T-helper 22 cell (primary cell): Measurements from ENCODE around the gene EBF3.

Experiments
- DNase-seq: peaks from one replicate; pipeline ENCODE4 v3.0.0-alpha.2; 2020; ENCODE audit warnings: low read depth

EBF3 gene

DNA sequence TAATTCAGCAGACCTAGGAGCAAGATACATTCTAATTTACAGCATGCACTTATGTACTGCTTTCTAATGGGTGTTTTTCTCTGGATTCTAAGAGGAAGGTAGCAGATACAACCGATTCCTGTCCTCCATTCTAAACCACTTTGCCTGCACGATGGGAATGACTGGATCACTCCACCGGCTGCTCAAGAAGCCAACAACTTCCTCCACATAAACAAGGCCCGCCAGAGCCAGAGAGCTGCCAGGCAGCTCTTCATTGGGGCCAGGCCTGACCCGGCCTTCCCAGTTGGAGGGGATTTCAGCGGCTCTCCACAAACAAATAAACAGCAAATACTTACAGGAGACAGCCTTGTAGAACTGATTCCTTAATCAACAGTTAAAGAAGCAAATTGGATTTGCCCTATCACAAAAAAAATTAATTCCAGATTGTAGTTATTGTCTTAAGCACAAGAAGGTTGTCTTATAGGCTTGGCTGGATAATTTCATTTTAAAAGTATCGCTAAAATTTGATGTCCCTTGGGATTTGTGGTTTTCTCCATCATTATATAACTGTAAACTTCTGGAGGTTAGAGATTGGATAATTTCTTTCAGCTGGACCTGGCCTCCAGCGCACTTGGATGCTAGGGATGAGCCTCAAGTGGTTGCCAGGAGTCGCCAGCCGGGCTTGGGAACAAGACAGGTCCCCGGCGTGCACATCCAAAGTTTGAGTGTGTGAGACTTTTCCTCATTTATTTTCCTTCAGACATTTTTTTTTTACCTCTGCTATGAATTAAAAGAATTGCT is 20.9 kb downstream of the EBF3 start:
- no peak for DNase-seq

GRCh38 chr10:129942391-129942790 is 21.7 kb downstream of the EBF3 start:
- DNase-seq = no peak

- no peak for DNase-seq
These were observed 22.1 kb downstream of the EBF3 start for GRCh38 chr10:129942019-129942277.

DNA sequence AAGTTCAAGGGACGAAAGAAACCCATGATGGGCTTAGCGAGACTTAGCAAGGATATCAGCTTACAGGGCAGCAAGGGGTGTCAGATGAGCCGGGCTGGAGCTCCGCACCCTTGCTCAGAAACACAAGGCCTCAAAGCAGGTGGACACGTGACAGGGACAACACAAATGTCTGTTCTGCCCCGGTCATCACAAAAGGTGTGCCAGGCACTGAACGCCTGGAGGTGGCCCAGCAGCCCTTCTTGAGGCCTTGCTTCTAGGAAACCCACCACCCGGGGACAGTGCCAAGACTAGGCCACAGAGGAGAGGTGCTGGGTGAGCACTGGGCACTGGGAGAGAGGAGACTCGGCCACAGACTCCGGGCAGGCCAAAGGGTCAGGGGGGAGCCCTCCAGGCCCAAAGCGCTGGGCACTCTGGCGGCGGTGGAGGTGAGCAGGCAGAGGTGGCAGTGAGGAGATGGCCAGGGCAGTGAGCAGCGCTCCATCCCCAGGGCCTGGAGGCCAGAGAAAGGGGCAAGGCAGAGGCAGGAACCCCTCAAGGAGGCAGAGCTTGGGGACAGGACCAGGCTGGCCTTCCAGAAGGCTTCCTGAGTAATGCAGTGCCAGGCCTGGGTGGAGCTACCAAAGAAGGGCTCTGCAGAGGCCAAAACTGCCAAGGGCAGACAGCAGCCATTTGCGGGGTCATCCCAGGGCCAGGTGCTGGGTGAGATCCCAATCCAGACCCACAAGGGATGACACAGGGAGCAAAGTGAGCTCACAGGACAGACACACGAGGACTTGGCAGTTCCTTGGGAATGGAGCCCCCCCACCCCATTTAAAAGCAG is 22.7 kb downstream of the EBF3 start:
- no peak for DNase-seq

DNA sequence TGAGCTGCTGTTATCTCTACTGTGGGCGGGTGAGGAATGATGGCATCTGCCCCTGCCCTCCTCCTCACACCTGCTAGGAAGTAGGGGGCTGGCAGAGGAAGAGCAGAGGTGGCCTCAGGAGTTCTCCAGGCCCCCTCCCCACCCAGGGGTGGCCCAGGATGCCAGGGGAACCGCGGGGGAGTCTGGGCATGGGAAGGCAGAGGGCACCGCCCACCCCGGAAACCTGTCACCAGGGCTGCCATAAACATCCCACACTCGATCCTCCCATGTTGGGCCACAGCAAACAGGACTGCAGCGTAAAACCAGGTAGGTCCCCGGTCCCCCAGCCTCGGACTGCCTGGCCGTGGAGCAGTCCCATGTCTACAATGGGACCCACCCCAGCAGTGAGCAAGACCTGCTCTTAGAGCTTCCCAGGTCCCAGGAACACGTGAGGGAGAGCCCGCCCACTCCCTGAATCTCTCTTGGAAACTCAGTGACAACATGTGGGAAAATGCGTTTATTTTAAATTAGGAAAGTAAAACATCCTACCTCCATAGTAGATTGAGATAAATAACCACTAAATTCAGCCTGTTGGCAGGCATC is 23.4 kb downstream of the EBF3 start:
- no peak for DNase-seq

GRCh38 chr10:129939416-129940275 is 24.4 kb downstream of the EBF3 start:
- no peak for DNase-seq

GRCh38 chr10:129938460-129938859 is 25.6 kb downstream of the EBF3 start:
- DNase-seq = no peak

GRCh38 chr10:129937351-129937751 is 26.7 kb downstream of the EBF3 start:
- DNase-seq = no peak

- no peak for DNase-seq
These were observed 27.2 kb downstream of the EBF3 start for GRCh38 chr10:129936923-129937300.

DNA sequence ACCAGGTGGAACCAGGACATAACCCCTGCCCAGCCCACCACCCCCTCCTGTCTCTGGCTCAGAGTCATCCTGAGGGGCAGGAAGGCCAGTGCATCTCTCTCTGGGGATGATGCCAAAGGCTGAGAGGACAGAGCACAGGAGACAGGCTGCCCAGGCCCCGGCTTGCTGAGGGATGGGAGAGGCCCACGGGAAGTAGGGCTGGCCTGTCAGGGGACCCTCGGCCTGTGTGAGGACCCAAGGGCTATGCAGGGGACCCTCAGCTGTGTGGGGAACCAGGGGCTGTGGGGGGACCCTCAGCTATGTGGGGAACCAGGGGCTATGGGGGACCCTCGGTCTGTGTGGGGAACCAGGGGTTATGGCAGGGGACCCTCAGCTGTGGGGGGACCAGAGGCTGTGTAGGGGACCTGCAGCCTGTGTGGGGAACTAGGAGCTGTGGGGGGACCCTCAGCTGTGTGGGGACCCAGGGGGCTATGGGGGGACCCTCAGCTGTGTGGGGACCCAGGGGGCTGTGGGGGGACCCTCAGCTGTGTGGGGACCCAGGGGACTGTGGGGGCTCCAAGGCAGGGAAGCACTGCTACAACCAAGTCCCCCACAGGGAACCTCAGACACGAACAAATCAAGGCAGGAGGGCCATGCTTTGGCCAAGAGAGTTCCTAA is 27.7 kb downstream of the EBF3 start:
- no peak for DNase-seq

DNA sequence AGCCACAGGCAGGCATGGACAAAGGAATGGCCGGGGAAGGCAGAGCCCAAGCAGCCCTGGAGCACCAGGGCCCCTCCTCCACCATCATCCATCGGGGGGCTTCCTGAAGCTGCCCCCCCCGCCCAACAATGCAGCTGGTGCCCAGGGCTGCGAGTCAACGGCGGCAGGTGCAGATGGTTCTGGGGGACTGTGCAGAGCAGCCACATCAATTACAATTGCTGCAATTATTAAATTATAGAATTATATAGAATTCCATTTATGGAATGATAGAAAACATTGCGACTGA is 28.3 kb downstream of the EBF3 start:
- DNase-seq = no peak

- no peak for DNase-seq
These were observed 28.8 kb downstream of the EBF3 start for GRCh38 chr10:129935102-129935866.

DNA sequence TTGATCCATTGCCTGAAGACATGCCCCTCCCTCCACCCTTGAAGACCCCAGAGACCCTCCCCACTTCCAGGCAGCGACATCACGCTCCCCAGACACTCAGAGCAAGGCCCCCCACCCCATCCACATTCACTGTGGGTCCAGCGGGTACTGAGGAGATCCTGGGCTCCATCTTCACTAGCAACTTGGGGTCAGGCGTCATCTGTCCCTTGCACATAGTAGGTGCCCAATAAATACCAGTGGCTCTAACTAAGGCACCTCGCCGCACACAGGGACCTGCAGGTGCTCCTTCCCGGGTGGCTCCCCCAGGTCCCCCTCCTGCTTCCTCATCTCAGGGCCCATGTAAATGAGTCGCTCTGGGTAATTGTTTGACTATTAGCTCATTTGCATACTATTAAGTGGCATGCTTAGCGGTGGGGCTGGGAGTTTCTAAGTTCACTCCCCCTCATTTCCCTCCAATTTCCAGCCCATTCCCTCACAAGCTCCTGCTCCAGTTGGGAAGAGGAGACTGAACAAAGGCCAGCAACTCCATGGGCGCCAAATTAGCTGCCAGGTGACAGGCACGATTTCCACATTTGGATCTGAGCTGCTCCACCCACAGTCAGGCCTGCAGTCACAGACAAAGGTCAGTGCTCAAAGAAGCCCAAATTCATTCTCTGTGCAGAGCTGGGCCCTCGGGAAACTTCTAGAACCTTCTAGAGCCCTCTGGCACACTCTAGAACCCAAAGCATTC is 29.7 kb downstream of the EBF3 start:
- DNase-seq = no peak

DNA sequence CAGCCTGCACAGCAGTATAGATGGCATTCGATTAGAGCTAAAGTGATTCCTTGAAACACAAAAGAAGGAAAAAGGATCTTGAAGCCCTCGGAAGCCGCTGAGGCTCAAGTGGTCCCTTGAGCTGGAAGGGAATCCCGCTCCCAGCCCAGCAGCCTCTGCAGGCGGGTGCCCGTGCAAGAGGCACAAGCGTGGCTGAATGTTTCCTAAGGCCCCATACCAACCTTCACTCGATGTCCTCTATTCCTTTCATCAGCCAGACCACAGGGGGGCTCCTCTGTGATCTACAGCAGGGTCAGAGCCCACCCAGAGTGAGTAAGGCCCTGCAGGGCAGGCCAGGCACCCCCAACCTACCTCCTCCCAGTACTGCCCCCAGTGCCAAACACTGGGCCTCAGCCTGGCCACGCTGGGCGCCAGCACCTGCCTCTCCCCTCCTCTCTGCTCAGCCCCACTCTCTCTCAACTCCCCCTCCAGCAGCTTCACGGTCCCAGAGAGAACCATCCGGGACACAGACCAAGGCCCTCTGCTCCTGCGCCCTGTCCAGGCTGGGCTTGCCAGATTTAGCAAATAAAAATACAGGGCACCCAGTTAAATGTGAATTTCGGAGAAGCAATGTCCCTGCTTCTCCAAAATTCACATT is 30.5 kb downstream of the EBF3 start:
- DNase-seq = no peak

- DNase-seq = no peak
These were observed 31.2 kb downstream of the EBF3 start for GRCh38 chr10:129932751-129933433.

DNA sequence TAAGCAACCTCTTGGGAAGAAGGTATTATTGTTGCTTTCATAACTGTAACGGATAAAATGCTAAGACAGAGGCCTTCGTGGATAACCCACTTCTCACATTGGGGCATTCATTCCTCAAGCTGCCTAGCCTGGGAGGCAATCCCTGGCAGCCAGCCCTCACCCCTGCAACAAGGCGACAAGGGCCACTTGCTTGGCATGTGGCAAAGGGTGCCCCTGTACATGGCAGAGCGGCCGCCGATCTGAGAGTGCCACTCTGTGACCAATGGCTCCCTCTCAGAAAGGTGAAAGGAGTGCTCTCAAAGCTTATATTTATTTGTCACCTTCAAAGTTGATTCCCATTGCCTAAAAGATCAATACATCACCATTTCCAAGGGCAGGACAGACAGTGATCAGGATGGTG is 31.9 kb downstream of the EBF3 start:
- no peak for DNase-seq

DNA sequence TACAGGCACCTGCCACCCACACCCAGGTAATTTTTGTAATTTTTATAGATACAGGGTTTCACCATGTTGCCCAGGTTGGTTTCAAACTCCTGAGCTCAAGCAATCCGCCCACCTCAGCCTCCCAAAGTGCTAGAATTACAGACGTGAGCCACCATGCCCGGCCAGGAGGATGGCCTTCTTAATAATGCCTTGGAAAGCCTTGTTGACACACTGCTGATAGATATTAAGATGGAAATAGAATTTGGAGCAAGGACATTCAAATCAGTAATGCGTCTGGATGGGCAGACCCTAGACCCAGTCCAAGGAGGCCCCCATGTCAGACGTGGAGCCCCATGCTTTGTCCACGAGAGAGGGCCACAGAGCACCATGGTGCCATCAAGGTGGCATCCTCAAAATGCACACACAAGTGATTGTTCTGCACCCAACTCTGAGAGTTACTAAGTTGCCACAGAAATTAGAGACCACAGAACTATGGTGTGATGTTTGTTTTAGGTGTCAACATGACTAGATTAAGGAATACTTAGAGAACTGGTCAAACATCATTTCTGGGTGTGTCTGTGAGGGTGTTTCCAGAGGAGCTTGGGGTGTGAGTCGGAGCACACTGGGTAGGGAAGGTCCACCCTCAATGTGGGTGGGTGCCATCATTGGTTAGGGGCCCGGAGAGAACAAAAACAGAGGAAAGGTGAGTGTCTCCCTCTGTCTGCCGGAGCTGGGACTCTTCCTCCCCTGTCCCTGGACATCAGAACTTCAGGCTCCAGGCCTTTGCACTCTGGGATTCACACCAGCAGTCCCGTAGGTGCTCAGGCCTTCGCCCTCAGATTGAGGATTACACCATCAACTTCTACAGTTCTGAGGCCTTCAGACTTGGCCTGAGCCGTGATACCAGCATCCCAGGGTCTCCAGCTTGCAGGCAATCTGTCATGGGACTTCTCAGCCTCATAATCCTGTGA is 34.5 kb downstream of the EBF3 start:
- DNase-seq = no peak

DNA sequence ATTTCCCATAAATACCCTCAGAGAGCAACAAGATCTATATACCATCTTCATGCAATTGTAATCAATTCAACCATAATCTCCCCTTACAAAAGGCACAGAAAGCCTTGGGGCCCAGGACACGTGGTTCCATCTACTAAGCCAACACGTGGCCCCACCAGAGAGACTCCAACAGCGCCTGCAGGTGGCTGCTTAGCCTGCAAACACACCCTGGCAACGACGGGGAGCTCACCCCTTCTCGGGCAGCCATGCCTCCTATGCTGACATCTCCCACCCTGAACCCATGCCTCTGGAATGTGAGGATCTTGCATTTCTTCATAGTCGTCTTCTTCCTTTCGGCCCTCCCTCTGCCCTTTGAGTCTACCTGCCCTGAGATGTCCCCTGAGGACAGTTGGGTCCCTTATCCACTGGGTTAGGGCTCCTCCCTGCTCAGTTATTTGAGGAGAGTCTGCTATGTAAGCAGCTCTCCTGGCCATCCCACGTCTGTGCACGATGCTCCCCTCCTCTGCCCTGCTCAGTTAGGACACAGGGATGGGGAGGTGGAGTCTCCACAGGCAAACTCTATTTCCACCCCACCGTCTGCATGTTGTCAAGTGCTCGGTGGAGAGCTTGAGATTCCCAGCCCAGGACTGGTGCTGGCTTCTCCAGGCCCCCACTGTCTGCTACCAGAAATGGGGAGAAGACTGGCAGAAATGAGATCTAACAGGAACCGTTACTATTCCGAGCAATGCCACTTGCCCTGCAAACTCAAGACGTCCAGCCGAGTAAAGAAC is 36.5 kb downstream of the EBF3 start:
- DNase-seq = no peak
